ENCODE measurements around the gene DGKE.

The DGKE gene

GRCh38 chr17:56812901-56813388 is 21.0 kb upstream of the DGKE start:
- no peak for DNase-seq

- no peak for DNase-seq
These were observed 18.2 kb upstream of the DGKE start for GRCh38 chr17:56815711-56816110.

- DNase-seq = no peak
These were observed 16.9 kb upstream of the DGKE start for GRCh38 chr17:56817066-56817465.

- no peak for DNase-seq
These were observed 14.9 kb upstream of the DGKE start for GRCh38 chr17:56819030-56819429.

GRCh38 chr17:56819431-56820145 is 14.4 kb upstream of the DGKE start:
- DNase-seq = peak; percentile 59

GRCh38 chr17:56820207-56820606 is 13.7 kb upstream of the DGKE start:
- DNase-seq = no peak

- no peak for DNase-seq
These were observed 12.0 kb upstream of the DGKE start for GRCh38 chr17:56821847-56822534.

- DNase-seq = no peak
These were observed 11.2 kb upstream of the DGKE start for GRCh38 chr17:56822725-56823124.

GRCh38 chr17:56823848-56824247 is 10.1 kb upstream of the DGKE start:
- no peak for DNase-seq

- no peak for DNase-seq
These were observed 9.4 kb upstream of the DGKE start for GRCh38 chr17:56824503-56824902.

- DNase-seq = no peak
These were observed 7.1 kb upstream of the DGKE start for GRCh38 chr17:56826611-56827414.

- no peak for DNase-seq
These were observed 3.1 kb upstream of the DGKE start for GRCh38 chr17:56830726-56831368.

GRCh38 chr17:56831369-56832095 is 2.4 kb upstream of the DGKE start:
- no peak for DNase-seq

GRCh38 chr17:56832446-56832845 is 1.5 kb upstream of the DGKE start:
- no peak for DNase-seq

- DNase-seq = peak; percentile 94
These were observed 718 bp upstream of the DGKE start for GRCh38 chr17:56833057-56833808.

- peak; percentile 82 for DNase-seq
These were observed 671 bp downstream of the DGKE start for GRCh38 chr17:56834380-56835263.

GRCh38 chr17:56835264-56835585 is 1.3 kb downstream of the DGKE start:
- no peak for DNase-seq

GRCh38 chr17:56838687-56839086 is 4.7 kb downstream of the DGKE start:
- DNase-seq = no peak

- no peak for DNase-seq
These were observed 8.6 kb downstream of the DGKE start for GRCh38 chr17:56842577-56842976.

- DNase-seq = no peak
These were observed 12.0 kb downstream of the DGKE start for GRCh38 chr17:56845934-56846333.

Measured in right kidney (tissue), 1 donor.